Ovary (tissue), 3 donors: ENCODE measurements around the gene NFIL3.

ENCODE experiments used
- CTCF ChIP-seq, 3 donors: fragments of 450-650 bp in 2 of 3; fragments of 200-600 bp in 1 of 3; IDR thresholded peaks; one replicate each; pipeline versions ENCODE4 v1.5.1 to v1.8.0; 2016 to 2022; ENCODE audit warnings: antibody characterized with exemption in 3 of 3, mild to moderate bottlenecking in 1 of 3
- EP300 ChIP-seq: sonication (generic); formaldehyde crosslinking; IDR thresholded peaks from one replicate; pipeline ENCODE4 v1.6.1; 2017; ENCODE audit warnings: antibody characterized with exemption
- POLR2A ChIP-seq: fragments of 450-650 bp; IDR thresholded peaks from one replicate; pipeline ENCODE4 v1.6.1; 2017; ENCODE audit warnings: antibody characterized with exemption, mild to moderate bottlenecking, moderate library complexity
- donor health status: DM: no; HTN: no; CAD: no.

- TF ChIP-seq CTCF (IDR thresholded peaks at IDR 0.05) = no peak
- TF ChIP-seq POLR2A = peak; percentile 49
- TF ChIP-seq EP300 = no peak
Observed at GRCh38 chr9:91361291-91362050, 62.2 kb downstream of the NFIL3 start, which contains the start of gene AUH.
